HG03025 (cell line): ENCODE results near the gene LARP1.
A peak's percentile ranks its signal among the peaks of the same experiment; 100 is the strongest.
"Not testable (repeated sequence)": the region's sequence is repeated elsewhere in the genome, so short reads cannot be mapped to it uniquely, and the experiment has no call there.

Experiments used
- ATAC-seq: cut with Tn5 transposase; IDR thresholded peaks from one replicate; pipeline ENCODE4 v1.9.1; 2021; ENCODE audit warnings: mild to moderate bottlenecking, moderate library complexity; ENCODE audit not compliant: unreplicated experiment, low FRiP score

LARP1 gene

GRCh38 chr5:154734370-154735248 is 20.6 kb upstream of the LARP1 start:
- ATAC-seq: no peak

- not testable (repeated sequence) for ATAC-seq
These were observed 19.8 kb upstream of the LARP1 start for GRCh38 chr5:154735362-154735761.

GRCh38 chr5:154736372-154736771 is 18.8 kb upstream of the LARP1 start:
- ATAC-seq: not testable (repeated sequence)

- ATAC-seq: no peak
These were observed 17.4 kb upstream of the LARP1 start for GRCh38 chr5:154737667-154738320.

- ATAC-seq: no peak
These were observed 14.7 kb upstream of the LARP1 start for GRCh38 chr5:154740483-154740882.

- no peak for ATAC-seq
These were observed 14.2 kb upstream of the LARP1 start for GRCh38 chr5:154740957-154741356.

- ATAC-seq: no peak
These were observed 13.8 kb upstream of the LARP1 start for GRCh38 chr5:154741415-154741814.

GRCh38 chr5:154743812-154744211 is 11.4 kb upstream of the LARP1 start:
- ATAC-seq: no peak

- no peak for ATAC-seq
These were observed 9.8 kb upstream of the LARP1 start for GRCh38 chr5:154745349-154745748.

GRCh38 chr5:154749491-154749890 is 5.7 kb upstream of the LARP1 start:
- no peak for ATAC-seq

GRCh38 chr5:154750641-154751040 is 4.5 kb upstream of the LARP1 start:
- ATAC-seq: not testable (repeated sequence)

GRCh38 chr5:154751854-154752253 is 3.3 kb upstream of the LARP1 start:
- no peak for ATAC-seq

GRCh38 chr5:154753792-154754191 is 1.4 kb upstream of the LARP1 start:
- ATAC-seq: no peak

- peak; percentile 85 for ATAC-seq
These were observed 467 bp upstream of the LARP1 start for GRCh38 chr5:154754460-154755360.

GRCh38 chr5:154756009-154756867 is 1.1 kb downstream of the LARP1 start:
- ATAC-seq: no peak

GRCh38 chr5:154756868-154757813 is 2.0 kb downstream of the LARP1 start:
- no peak for ATAC-seq

GRCh38 chr5:154757814-154758406 is 2.7 kb downstream of the LARP1 start:
- no peak for ATAC-seq

GRCh38 chr5:154758493-154758892 is 3.3 kb downstream of the LARP1 start:
- no peak for ATAC-seq
